ENCODE data around the gene NXPE1. TPM values are rescaled to one million over a fixed set of nuclear protein-coding genes. Genes with fewer than 3 reads are reported as not detected.
"Not testable (repeated sequence)": the region's sequence is repeated elsewhere in the genome, so short reads cannot be mapped to it uniquely, and the experiment has no call there.

NXPE1 gene
- not detected for polyA plus RNA-seq (2013)

- CTCF ChIA-PET, result interaction anchor here (0.5 kb wide), 1 partner anchor 119 kb away, joined by 3 read pairs; the partner anchor contains the start of gene NXPE2
Measured at GRCh38 chr11:114559425-114560310, at the start of gene NXPE1. TSS of gene NXPE1 (minus strand) at chr11:114559881. CDS start at chr11:114551201, 8,680 bp downstream.

GRCh38 chr11:114609429-114609828 lies 49.7 kb upstream of the NXPE1 start:
- no peak for DNase-seq
- no peaks in the 10 kb centered on the region for H3K36me3 ChIP-seq (ENCODE audit: control insufficient read depth in 4 of 4, insufficient read depth in 4 of 4, low read length in 3 of 4)
- CTCF ChIA-PET, result no interaction called here
- no peak overlapping the region for H3K4me3 ChIP-seq (ENCODE audit: control insufficient read depth in 1 of 7, extremely low read depth in 1 of 7, insufficient read depth in 4 of 7, low read depth in 2 of 7, low read length in 6 of 7)
- no peaks in the 10 kb centered on the region for H3K27me3 ChIP-seq (replicated peaks in 2 of 5; ENCODE audit: control insufficient read depth in 4 of 5, insufficient read depth in 5 of 5, low read length in 4 of 5)
- no peaks in the 10 kb centered on the region for H3K4me1 ChIP-seq (ENCODE audit: control extremely low read depth in 1 of 4, control insufficient read depth in 4 of 4, insufficient read depth in 4 of 4, low read length in 3 of 4)
- POLR2A ChIA-PET, result no interaction called here
- H3K9me3 ChIP-seq (ENCODE audit: control extremely low read depth in 1 of 5, control insufficient read depth in 4 of 5, insufficient read depth in 2 of 5, low read depth in 1 of 5, low read length in 4 of 5), result peaks cover 0 to 45% (median 14%) of the 10 kb centered on the region in 5 experiments
- no peak overlapping the region for H3K27ac ChIP-seq (ENCODE audit: insufficient read depth in 1 of 2, low read depth in 1 of 2, low read length in 2 of 2, poor library complexity in 1 of 2, severe bottlenecking in 2 of 2)
- WGBS (ENCODE audit: insufficient coverage), result 97% methylated on average over 9 of the region's 9 CpGs

More at GRCh38 chr11:114559425-114560310, at the start of gene NXPE1:
- DNase-seq, result no peak
- Histone ChIP-seq H3K27ac (ENCODE audit: insufficient read depth in 1 of 2, low read depth in 1 of 2, low read length in 2 of 2, poor library complexity in 1 of 2, severe bottlenecking in 2 of 2) (no peak within 1 kb of the TSS), H3K27me3 (replicated peaks in 2 of 5; ENCODE audit: control insufficient read depth in 4 of 5, insufficient read depth in 5 of 5, low read length in 4 of 5) (peaks cover 0 to 2% (median 0%) of the 10 kb centered on the region in 5 experiments), H3K4me1 (ENCODE audit: control extremely low read depth in 1 of 4, control insufficient read depth in 4 of 4, insufficient read depth in 4 of 4, low read length in 3 of 4) (no peaks in the 10 kb centered on the region), H3K36me3 (ENCODE audit: control insufficient read depth in 4 of 4, insufficient read depth in 4 of 4, low read length in 3 of 4) (no peaks in the 10 kb centered on the region), H3K9me3 (ENCODE audit: control extremely low read depth in 1 of 5, control insufficient read depth in 4 of 5, insufficient read depth in 2 of 5, low read depth in 1 of 5, low read length in 4 of 5) (no peaks in the 10 kb centered on the region), H3K4me3 (ENCODE audit: control insufficient read depth in 1 of 7, extremely low read depth in 1 of 7, insufficient read depth in 4 of 7, low read depth in 2 of 7, low read length in 6 of 7) (no peak within 1 kb of the TSS)
- POLR2A ChIA-PET, result no interaction called here
- 100% methylated on average over 1 of the region's 4 CpGs for WGBS (ENCODE audit: insufficient coverage)

- H3K36me3 ChIP-seq (ENCODE audit: control insufficient read depth in 4 of 4, insufficient read depth in 4 of 4, low read length in 3 of 4); H3K27me3 ChIP-seq (replicated peaks in 2 of 5; ENCODE audit: control insufficient read depth in 4 of 5, insufficient read depth in 5 of 5, low read length in 4 of 5); H3K4me1 ChIP-seq (ENCODE audit: control extremely low read depth in 1 of 4, control insufficient read depth in 4 of 4, insufficient read depth in 4 of 4, low read length in 3 of 4); H3K4me3 ChIP-seq (ENCODE audit: control insufficient read depth in 1 of 7, extremely low read depth in 1 of 7, insufficient read depth in 4 of 7, low read depth in 2 of 7, low read length in 6 of 7); DNase-seq; POLR2A ChIA-PET; CTCF ChIA-PET; H3K27ac ChIP-seq (ENCODE audit: insufficient read depth in 1 of 2, low read depth in 1 of 2, low read length in 2 of 2, poor library complexity in 1 of 2, severe bottlenecking in 2 of 2): not testable (repeated sequence)
- WGBS (ENCODE audit: insufficient coverage), result 97% methylated on average over 9 of the region's 9 CpGs
- peaks cover 0 to 37% (median 17%) of the 10 kb centered on the region in 5 experiments for H3K9me3 ChIP-seq (ENCODE audit: control extremely low read depth in 1 of 5, control insufficient read depth in 4 of 5, insufficient read depth in 2 of 5, low read depth in 1 of 5, low read length in 4 of 5)
Measured at GRCh38 chr11:114608605-114609004, 48.9 kb upstream of the NXPE1 start.

GRCh38 chr11:114607753-114608459 lies 48.2 kb upstream of the NXPE1 start:
- DNase-seq, result no peak
- ChIA-PET POLR2A (no interaction called here), CTCF (no interaction called here)
- Histone ChIP-seq H3K27me3 (replicated peaks in 2 of 5; ENCODE audit: control insufficient read depth in 4 of 5, insufficient read depth in 5 of 5, low read length in 4 of 5) (no peaks in the 10 kb centered on the region), H3K36me3 (ENCODE audit: control insufficient read depth in 4 of 4, insufficient read depth in 4 of 4, low read length in 3 of 4) (no peaks in the 10 kb centered on the region), H3K9me3 (ENCODE audit: control extremely low read depth in 1 of 5, control insufficient read depth in 4 of 5, insufficient read depth in 2 of 5, low read depth in 1 of 5, low read length in 4 of 5) (peaks cover 0 to 34% (median 14%) of the 10 kb centered on the region in 5 experiments), H3K4me1 (ENCODE audit: control extremely low read depth in 1 of 4, control insufficient read depth in 4 of 4, insufficient read depth in 4 of 4, low read length in 3 of 4) (no peaks in the 10 kb centered on the region), H3K27ac (ENCODE audit: insufficient read depth in 1 of 2, low read depth in 1 of 2, low read length in 2 of 2, poor library complexity in 1 of 2, severe bottlenecking in 2 of 2) (no peak overlapping the region), H3K4me3 (ENCODE audit: control insufficient read depth in 1 of 7, extremely low read depth in 1 of 7, insufficient read depth in 4 of 7, low read depth in 2 of 7, low read length in 6 of 7) (no peak overlapping the region)
- WGBS (ENCODE audit: insufficient coverage), result 99% methylated on average over 11 of the region's 11 CpGs

- H3K36me3 ChIP-seq (ENCODE audit: control insufficient read depth in 4 of 4, insufficient read depth in 4 of 4, low read length in 3 of 4); H3K4me3 ChIP-seq (ENCODE audit: control insufficient read depth in 1 of 7, extremely low read depth in 1 of 7, insufficient read depth in 4 of 7, low read depth in 2 of 7, low read length in 6 of 7); H3K27ac ChIP-seq (ENCODE audit: insufficient read depth in 1 of 2, low read depth in 1 of 2, low read length in 2 of 2, poor library complexity in 1 of 2, severe bottlenecking in 2 of 2); H3K27me3 ChIP-seq (replicated peaks in 2 of 5; ENCODE audit: control insufficient read depth in 4 of 5, insufficient read depth in 5 of 5, low read length in 4 of 5); POLR2A ChIA-PET; DNase-seq; CTCF ChIA-PET; H3K4me1 ChIP-seq (ENCODE audit: control extremely low read depth in 1 of 4, control insufficient read depth in 4 of 4, insufficient read depth in 4 of 4, low read length in 3 of 4): not testable (repeated sequence)
- WGBS (ENCODE audit: insufficient coverage), result 100% methylated on average over 4 of the region's 5 CpGs
- peaks cover 0 to 34% (median 14%) of the 10 kb centered on the region in 5 experiments for H3K9me3 ChIP-seq (ENCODE audit: control extremely low read depth in 1 of 5, control insufficient read depth in 4 of 5, insufficient read depth in 2 of 5, low read depth in 1 of 5, low read length in 4 of 5)
Measured at GRCh38 chr11:114606802-114607075, 47.1 kb upstream of the NXPE1 start.

- peaks cover 0 to 34% (median 14%) of the 10 kb centered on the region in 5 experiments for H3K9me3 ChIP-seq (ENCODE audit: control extremely low read depth in 1 of 5, control insufficient read depth in 4 of 5, insufficient read depth in 2 of 5, low read depth in 1 of 5, low read length in 4 of 5)
- no peaks in the 10 kb centered on the region for H3K27me3 ChIP-seq (replicated peaks in 2 of 5; ENCODE audit: control insufficient read depth in 4 of 5, insufficient read depth in 5 of 5, low read length in 4 of 5)
- H3K27ac ChIP-seq (ENCODE audit: insufficient read depth in 1 of 2, low read depth in 1 of 2, low read length in 2 of 2, poor library complexity in 1 of 2, severe bottlenecking in 2 of 2), result no peak overlapping the region
- H3K36me3 ChIP-seq (ENCODE audit: control insufficient read depth in 4 of 4, insufficient read depth in 4 of 4, low read length in 3 of 4), result no peaks in the 10 kb centered on the region
- H3K4me3 ChIP-seq (ENCODE audit: control insufficient read depth in 1 of 7, extremely low read depth in 1 of 7, insufficient read depth in 4 of 7, low read depth in 2 of 7, low read length in 6 of 7), result no peak overlapping the region
- 99% methylated on average over 9 of the region's 9 CpGs for WGBS (ENCODE audit: insufficient coverage)
- POLR2A ChIA-PET, result no interaction called here
- H3K4me1 ChIP-seq (ENCODE audit: control extremely low read depth in 1 of 4, control insufficient read depth in 4 of 4, insufficient read depth in 4 of 4, low read length in 3 of 4), result no peaks in the 10 kb centered on the region
- no peak for DNase-seq
- CTCF ChIA-PET, result no interaction called here
Measured at GRCh38 chr11:114606003-114606801, 46.5 kb upstream of the NXPE1 start.

All from common myeloid progenitor, CD34-positive (primary cell).